D341Med (cell line): ENCODE results near the gene OR1L8.
"Not testable (repeated sequence)": the region's sequence is repeated elsewhere in the genome, so short reads cannot be mapped to it uniquely, and the experiment has no call there.

Experiments
- DNase-seq: peaks from one replicate; pipeline ENCODE4 v3.0.0; 2012; ENCODE audit warnings: low spot score

Gene OR1L8, protein sequence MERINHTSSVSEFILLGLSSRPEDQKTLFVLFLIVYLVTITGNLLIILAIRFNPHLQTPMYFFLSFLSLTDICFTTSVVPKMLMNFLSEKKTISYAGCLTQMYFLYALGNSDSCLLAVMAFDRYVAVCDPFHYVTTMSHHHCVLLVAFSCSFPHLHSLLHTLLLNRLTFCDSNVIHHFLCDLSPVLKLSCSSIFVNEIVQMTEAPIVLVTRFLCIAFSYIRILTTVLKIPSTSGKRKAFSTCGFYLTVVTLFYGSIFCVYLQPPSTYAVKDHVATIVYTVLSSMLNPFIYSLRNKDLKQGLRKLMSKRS

DNA sequence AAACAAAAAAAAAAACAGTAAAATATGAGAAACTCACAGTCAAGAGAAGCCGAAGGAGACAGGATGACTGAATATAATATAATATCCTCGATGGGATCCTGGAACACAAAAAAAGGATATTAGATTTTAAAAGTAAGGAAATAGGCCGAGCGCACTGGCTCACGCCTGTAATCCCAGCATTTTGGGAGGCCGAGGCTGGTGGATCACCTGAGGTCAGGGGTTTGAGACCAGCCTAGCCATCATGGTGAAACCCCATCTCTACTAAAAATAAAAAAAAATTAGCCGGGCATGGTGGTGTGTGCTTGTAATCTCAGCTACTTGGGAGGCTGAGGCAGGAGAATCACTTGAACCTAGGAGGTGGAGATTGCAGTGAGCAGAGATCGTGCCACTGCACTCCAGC lies at the start of gene OR1L8:
TSS of gene OR1L8 (minus strand) at position 101 of the 400 bp plus-strand sequence. CDS start 14,907 bp downstream, outside the sequence.
- DNase-seq = not testable (repeated sequence)

DNA sequence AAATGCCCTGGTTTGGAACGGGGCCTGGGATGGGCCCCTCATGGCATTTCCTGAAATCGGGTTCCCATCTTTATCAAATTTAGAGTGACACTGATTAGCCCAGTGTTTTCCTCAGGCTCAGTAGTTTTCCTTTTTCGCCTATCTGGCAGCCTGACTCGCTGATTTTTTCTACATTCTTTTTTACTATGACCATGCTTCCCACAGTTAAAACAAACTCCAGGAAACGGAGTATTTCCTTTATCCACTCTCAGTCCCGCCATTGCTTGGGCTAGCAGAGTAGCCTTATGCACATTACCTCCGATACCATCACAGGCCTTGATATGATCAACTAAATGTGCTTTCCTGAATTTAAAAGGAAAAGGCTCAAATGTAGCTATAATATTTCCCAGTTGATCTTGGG lies 36.8 kb upstream of the OR1L8 start:
- DNase-seq = no peak

DNA sequence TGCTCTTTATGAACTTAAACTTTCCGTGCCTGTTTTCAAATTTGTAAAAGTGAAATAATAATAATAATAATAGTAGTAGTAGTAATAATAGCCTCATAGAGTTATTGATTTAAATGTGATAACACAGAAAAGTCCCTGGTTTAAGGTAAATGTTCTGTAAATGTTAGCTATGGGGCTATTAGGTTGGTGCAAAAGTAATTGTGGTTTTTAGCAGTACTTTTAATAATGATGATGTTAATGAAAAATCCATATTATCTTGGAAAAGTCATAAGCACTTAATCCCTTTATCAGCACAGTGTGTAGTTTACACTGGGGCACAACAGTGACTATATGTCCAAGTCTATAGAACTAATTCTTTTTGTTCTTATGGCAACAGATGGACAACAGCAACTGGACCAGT lies 31.2 kb upstream of the OR1L8 start, which contains the start of gene OR1Q1:
TSS of gene OR1Q1 (plus strand) at position 377 of the 400 bp plus-strand sequence. CDS start at position 377, 0 bp downstream.
- DNase-seq = no peak

DNA sequence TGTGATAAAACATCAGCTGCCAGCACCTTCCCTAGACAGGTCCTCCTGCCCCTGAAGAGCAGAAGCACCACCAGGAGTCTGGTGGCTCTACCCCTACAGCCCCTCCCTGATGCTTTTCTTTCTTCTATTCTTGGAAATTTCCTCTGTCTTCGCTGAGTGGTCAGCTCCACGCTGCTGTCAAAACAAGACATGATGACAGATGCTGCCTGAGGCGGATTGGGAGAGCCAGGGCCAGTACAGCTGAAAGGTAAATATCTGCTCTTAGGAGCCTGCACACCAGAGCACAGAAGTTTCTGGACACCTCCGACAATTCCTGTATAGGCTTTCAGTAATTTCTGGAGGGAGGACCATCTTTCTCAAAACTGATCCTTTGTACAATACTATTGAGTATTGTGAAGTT lies 26.6 kb upstream of the OR1L8 start:
- DNase-seq = no peak

DNA sequence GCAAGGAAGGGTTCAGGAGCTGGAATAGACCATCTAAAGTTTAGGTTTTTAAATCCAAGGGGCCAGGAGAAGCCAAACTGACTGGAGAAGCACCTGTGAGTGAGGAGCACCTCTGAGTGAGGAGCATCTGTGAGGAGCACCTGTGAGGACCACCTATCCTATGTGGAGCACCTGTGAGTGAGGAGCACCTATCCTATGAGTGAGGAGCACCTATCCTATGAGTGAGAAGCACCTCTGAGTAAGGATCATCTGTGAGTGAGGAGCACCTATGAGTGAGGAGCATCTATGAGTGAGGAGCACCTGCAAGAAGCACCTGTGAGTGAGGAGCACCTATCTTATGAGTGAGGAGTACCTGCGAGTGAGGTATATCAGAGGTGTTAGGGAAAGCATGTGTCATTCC lies 23.4 kb upstream of the OR1L8 start:
- no peak for DNase-seq

DNA sequence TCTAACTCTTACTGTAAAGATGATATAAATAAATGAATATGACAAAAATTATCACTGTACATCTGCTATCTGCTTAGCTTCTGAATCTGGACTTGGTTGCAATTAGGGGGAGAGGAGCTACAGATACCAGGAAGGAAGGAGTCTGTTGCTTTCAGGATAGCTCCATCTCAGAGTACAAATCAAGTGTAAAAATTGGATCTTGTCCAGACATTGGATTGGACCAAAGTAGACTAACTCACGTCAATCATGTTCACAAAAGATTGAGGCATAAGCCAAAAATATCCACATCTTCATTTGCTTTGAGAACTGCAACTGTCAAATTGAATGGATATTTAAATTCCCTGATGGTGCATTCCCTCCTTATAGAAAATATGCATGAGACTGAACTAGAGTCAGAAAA lies 22.5 kb upstream of the OR1L8 start:
- no peak for DNase-seq

DNA sequence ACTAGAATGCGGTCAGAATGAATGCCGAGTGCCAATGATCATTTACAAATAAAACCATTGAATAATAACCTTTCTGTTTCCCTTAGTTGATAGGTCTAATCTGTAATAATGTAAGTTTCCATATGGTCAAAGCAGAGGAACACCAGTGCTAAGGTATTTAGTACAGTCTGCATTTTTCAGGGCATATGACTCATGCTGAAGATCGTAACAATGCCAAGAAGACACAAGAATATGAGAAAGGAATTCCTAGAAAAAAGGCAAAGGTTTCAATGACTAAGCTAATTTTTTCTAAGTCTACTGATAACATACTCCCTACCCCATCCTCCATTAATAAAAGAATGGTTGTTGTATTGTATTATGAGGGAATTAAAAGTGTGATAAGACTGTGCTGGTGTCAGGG lies 2.8 kb downstream of the OR1L8 start:
- no peak for DNase-seq

DNA sequence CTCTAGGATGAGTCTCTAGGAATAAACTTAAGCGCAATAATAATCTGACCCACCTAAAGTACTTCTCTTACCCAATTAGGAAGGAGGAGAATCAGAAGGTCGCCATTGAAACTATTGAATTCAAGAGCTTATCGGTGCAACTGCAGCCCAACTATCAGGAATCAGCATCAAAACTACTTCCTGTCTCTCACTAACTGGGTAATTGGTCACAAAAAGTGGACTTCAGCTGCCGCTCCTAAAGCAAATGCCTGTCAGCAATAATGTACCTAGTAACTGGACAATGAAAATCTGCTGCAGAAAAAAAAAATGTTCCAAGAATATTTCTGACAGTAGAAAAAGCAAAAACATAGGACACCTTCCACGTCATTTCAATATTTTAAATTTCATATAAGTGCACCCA lies 3.3 kb downstream of the OR1L8 start:
- DNase-seq = no peak

DNA sequence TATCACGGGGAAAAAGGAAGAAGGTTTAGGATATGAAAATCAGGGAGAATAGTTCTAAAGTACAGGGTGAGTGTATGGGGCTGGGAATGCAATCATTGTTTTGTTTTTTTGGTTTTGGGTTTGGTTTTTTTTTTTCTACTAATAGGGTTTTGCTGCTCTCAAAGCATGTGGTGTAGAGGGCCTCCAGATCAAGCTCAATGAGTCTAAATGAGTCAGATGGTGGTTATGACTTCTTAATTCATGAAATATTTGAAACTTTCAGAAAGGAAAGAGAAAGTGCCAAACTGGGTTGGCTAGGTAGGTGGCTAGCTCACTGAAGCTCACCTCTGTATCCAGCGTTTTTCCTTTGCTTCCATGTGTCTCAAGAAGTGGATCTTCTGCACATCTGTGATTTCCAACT lies 10.7 kb downstream of the OR1L8 start:
- no peak for DNase-seq

DNA sequence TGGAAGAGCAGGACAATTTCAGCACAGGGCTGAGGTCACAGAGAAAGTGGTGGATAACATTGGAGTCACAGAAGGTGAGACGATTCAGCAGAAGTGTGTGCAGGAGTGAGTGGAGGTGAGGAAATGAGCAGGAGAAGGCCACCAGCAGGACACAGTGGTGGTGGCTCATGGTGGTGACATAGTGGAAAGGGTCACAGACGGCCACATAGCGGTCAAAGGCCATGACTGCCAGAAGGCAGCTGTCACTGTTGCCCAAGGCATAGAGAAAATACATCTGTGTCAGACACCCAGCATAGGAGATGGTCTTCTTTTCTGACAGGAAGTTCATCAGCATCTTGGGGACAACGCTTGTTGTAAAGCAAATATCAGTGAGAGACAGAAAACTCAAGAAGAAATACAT lies 15.3 kb downstream of the OR1L8 start:
- DNase-seq = no peak

DNA sequence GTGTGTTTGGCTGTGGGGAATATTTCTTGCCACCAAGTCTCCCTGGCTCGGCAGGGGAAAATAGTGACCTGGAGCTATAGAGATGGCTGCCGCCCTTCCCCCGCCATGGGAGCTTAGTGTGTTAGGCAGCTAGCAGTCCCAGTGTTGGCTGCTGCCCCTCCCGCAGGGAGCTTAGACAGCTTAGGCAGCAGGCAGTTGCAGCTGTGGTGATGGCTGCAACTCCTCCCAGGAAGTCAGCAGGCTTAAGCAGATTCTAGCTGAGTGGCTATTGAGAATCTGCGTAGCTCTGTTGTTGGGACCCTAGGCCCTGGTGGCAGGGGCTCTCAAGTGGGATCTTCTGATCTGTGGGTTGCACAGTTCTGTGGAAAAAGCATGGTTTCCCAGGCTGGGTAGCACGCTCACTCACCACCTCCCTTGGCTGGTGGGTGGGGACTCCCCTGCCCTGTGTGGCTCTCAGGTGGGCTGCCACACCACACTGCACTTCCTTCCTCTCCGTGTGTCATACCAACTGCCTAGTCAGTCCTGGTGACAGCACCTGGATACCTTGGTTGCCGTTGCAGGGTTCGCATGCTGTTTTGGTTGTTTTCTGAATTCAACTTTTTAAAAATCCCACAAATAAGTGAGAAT lies 20.9 kb downstream of the OR1L8 start:
- peak; percentile 68 for DNase-seq

DNA sequence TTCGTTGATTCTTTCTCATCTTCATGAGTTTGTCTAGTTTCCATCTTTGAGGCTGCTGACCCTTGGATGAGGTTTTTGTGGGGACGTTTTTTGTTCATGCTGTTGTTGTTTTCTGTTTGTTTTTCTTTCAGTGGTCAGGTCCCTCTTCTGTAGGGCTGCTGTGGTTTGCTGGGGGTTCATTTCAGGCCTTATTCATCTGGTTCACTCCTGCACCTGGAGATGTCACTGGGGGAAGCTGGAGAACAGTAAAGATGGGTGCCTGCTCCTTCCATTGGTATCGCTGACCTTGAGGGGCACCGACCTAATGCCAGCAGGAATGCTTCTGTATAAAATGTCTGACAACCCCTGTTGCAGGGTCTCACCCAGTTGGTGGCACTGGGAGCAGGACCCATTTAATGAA lies 21.7 kb downstream of the OR1L8 start:
- DNase-seq = no peak

DNA sequence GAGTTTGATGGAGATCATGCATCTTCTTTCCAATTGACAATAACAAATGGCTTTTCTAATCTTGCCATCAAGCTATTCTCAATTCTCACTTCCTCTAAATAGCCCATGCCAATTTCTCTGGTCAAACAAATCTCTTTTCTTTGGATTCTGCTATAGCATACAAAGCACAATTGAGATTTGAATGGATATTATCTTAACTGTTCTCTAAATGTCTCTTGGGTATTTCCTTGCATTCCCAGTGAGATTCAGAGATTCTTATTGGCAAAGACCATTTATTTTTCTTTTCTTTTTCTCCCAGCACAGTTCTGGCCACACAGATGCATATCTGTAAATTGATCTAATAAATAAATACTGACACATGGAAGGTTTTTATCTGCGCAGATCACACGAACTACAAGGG lies 30.4 kb downstream of the OR1L8 start, which contains the start of gene OR1N2:
TSS of gene OR1N2 (plus strand) at position 301 of the 400 bp plus-strand sequence. CDS start 100 bp downstream, outside the sequence.
- no peak for DNase-seq

DNA sequence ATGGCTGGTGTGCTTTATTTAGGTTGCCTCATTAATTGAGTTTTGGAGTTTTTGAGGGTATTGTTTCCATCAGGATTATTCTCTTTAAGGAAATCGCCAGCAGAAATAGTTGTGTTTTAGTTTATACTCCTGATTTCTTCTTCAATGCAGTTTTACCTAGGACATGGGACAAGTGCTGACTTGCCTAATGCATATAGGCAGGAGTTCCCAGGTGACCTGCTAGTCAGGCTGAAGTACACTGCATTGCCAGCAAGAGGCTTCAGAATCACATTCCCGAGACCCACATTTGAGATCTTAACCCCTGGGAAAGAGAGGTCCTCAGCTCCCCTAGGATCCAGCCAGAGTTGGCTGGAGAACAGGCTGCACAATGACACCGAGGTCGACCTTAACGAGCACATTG lies 31.8 kb downstream of the OR1L8 start:
- DNase-seq = no peak

DNA sequence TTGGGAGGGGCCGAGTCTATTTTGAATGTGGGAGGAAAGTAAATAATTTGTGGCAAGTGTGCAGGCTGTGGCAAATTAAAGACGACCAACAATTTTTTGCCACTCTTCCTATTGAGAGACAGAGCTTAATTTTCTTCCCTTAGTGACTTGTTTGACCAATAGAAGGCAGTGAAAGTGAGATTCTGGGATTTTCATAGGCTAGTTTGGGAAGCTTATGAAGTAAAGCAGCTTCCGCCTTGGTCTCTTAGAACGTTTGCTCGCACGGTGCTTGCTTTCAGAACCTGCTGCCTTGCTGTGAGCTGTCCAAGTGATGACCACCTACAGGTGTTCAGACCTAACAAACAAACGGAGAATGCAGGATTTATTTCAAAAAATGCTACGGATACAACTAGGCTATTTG lies 37.0 kb downstream of the OR1L8 start:
- DNase-seq = no peak

DNA sequence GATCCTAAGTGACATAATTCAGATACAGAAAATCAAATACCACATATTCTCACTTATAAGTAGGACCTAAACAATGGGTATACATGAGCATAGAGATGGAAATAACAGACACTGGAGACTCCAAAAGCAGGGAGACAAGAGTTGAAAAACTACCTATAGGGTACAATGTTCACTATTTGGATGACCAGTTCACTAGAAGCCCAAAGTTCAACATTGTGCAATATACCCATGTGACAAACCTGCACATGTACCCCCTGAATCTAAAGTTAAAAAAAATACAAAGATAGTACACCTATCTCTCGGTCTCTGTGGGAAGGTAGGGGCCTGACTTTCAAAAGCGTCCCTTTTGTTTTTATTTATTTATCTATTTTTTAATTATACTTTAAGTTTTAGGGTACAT lies 44.4 kb downstream of the OR1L8 start:
- DNase-seq = no peak

DNA sequence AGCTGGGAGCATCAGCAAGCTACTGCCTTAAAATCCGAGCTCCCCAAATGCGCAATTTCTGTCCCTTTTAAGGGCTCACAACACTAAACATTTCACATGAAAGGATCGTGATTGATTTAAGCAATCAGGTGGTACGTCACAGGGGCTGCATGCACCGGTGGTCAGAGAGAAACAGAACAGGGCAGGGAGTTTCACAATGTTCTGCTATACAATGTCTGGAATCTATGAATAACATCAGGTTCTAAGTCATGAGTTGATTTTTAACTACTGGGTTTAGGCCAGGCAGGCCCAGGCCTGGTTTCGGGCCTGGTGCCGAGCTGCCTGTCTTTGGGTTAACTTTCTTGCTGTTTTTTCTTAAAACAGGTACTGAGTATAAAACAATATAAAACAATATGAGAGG lies 46.1 kb downstream of the OR1L8 start:
- DNase-seq = not testable (repeated sequence)

DNA sequence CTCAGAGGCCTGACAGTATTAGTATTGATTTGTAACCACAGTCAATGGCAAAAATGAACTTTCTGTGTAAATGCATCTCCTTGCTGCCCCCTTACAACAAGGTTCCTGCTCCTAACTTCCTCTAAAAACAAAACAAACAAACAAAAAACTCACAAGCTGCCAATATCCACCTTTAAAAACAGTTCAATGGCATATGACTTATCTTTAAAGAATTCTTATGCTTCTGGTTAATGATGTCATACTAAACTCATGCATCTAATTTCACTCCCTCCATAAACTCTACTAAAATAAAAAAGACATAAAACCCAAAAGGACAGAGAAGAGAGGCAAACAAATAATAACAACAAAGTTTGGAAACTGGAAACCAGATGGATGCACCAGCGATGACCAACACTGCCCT lies 47.0 kb downstream of the OR1L8 start:
- DNase-seq = no peak

DNA sequence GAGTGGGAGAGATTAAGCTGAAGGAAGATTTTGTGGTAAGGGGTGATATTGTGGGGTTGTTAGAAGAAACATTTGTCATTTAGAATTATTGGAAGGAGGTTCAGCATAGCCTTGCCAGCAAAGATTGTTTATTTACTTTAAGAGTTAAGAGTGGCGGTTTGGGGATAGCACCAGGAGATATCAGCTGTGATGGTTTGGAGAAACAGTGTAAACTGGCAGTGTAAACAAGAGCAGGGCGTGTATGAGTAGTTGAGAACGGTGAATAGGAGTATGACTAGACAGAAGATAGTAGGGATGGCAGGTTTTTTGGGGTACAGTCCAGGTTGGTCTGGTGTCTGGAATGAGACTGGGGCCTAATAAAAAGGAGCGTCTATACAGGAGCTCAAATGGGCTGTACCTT lies 52.0 kb downstream of the OR1L8 start:
- not testable (repeated sequence) for DNase-seq

DNA sequence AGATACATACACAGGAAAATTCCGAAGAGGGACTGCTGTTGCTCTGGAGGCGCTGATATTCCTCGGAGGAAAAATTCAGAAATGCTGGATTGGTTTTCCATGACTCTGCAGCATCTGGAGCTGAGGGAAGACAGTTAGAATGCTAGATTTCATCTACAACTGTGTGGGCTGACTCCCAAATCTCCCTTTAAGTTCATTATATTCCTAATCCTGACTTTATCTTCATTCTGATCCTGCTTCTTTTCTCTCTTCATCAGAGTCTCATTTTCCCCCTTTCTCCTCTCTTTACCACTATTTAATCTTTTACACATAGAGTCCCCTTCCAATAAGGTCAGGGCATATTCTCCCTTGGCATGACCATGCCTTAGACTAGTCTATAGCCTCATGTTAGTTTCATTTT lies 56.0 kb downstream of the OR1L8 start, which contains the start of gene OR1N1:
TSS of gene OR1N1 (minus strand) at position 101 of the 400 bp plus-strand sequence. CDS start at position 101, 0 bp downstream.
- no peak for DNase-seq

DNA sequence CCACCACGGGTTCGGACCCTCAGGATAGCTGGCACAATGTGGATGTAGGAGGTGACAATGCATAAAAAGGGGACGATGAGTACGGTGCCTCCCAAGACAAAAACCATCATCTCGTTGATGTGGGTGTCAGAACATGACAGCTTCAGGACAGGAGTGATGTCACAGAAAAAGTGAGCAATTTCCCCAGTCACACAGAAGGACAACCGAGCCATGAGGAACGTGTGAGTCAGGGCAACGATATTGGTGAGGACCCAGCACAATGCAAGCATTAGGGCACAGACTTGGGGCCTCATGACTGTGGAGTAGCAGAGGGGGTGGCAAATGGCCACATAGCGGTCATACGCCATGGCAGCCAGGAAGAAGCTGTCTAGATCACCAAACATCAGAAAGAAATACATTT lies 56.6 kb downstream of the OR1L8 start:
- DNase-seq = no peak

DNA sequence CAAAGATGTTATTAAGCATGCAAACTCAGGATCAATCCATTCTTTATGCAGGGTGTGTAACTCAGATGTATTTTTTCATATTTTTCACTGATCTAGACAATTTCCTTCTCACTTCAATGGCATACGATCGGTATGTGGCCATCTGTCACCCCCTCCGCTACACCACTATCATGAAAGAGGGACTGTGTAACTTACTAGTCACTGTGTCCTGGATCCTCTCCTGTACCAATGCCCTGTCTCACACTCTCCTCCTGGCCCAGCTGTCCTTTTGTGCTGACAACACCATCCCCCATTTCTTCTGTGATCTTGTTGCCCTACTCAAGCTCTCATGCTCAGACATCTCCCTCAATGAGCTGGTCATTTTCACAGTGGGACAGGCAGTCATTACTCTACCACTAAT lies 63.8 kb downstream of the OR1L8 start:
- no peak for DNase-seq

DNA sequence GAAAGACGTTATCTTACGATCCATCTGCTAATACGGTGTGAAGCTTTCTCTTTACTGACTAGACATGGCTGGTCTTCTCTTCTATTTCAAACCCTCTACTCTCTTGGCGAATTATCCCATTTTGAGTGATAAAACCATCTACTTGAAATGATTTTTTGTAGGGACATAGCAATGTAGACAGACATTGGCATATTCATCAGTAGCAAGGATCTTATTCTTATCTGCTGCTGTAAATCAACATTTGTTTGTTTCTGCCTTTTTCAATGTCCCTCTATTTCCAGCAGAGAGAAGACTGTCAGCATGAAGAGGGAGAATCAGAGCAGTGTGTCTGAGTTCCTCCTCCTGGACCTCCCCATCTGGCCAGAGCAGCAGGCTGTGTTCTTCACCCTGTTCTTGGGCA lies 64.3 kb downstream of the OR1L8 start, which contains the start of gene OR1J4:
TSS of gene OR1J4 (plus strand) at position 301 of the 400 bp plus-strand sequence. CDS start at position 301, 0 bp downstream.
- no peak for DNase-seq
